Panc1 (cell line): ENCODE data around the gene SYN1. TPM values are rescaled to one million over a fixed set of nuclear protein-coding genes. Genes with fewer than 3 reads are reported as not detected.
"Not testable (repeated sequence)": the region's sequence is repeated elsewhere in the genome, so short reads cannot be mapped to it uniquely, and the experiment has no call there.

ENCODE experiments used
- ATAC-seq: fragments of 200-7000 bp; cut with Tn5 transposase; 2 replicates; pipeline ENCODE4 v1.9.1; 2020; ENCODE audit warnings: mild to moderate bottlenecking, moderate library complexity
- BruUV-seq: library from RNA; stranded (reverse); fragments of 400-500 nt; replicated peaks from 2 replicates; lab custom pipeline; 2021; lab: Mats Ljungman, UMichigan
- CTCF ChIA-PET: fragments of 300-600 bp; sonication (Branson Sonifier 250); formaldehyde crosslinking; loops from one replicate; lab custom pipeline; 2022; ENCODE audit warnings: antibody characterized with exemption; lab: Charles Lee
- POLR2A ChIA-PET: fragments of 300-600 bp; sonication (Branson Sonifier 250); formaldehyde crosslinking; loops from one replicate; lab custom pipeline; 2022; ENCODE audit warnings: antibody characterized with exemption; lab: Charles Lee
- DNase-seq: peaks from one replicate; pipeline ENCODE4 v3.0.0-alpha.2; 2010; ENCODE audit warnings: low read depth, low spot score
- H3K27ac ChIP-seq: 2 replicates; pipeline ENCODE4 v1.5.1; 2011; ENCODE audit warnings: mild to moderate bottlenecking, low read length, inconsistent platforms
- H3K27me3 ChIP-seq: fragments of 200-500 bp; sonication (Bioruptor generic); 2 replicates; pipeline ENCODE4 v1.6.0; 2014; ENCODE audit warnings: low read length, inconsistent platforms; ENCODE audit not compliant: control insufficient read depth, insufficient read depth
- H3K36me3 ChIP-seq: fragments of 200-500 bp; sonication (Bioruptor generic); 2 replicates; pipeline ENCODE4 v1.5.1; 2014; ENCODE audit warnings: inconsistent platforms, mild to moderate bottlenecking, low read length, moderate library complexity; ENCODE audit not compliant: control insufficient read depth, insufficient read depth
- H3K4me1 ChIP-seq: 2 replicates; pipeline ENCODE4 v1.5.1; 2011; ENCODE audit warnings: inconsistent platforms, mild to moderate bottlenecking, low read length, moderate library complexity; ENCODE audit not compliant: control insufficient read depth, insufficient read depth
- H3K4me3 ChIP-seq, 2 experiments: 2 replicates each; pipeline ENCODE4 v1.5.1; 2011 to 2012; ENCODE audit warnings: low read depth in 2 of 2, low read length in 2 of 2, mild to moderate bottlenecking in 2 of 2, inconsistent platforms in 1 of 2, moderate library complexity in 1 of 2
- H3K9me3 ChIP-seq: fragments of 200-500 bp; sonication (Bioruptor generic); 2 replicates; pipeline ENCODE4 v1.5.1; 2014; ENCODE audit warnings: low read depth, mild to moderate bottlenecking, inconsistent platforms, low read length, moderate library complexity; ENCODE audit not compliant: control insufficient read depth, insufficient read depth
- POLR2AphosphoS5 ChIP-seq: IDR thresholded peaks from 2 replicates; pipeline ENCODE4 v1.6.1; 2012; ENCODE audit warnings: mild to moderate bottlenecking, low read depth, low read length, moderate library complexity
- SIN3A ChIP-seq: IDR thresholded peaks from 2 replicates; pipeline ENCODE4 v1.6.1; 2012; ENCODE audit warnings: low read depth, mild to moderate bottlenecking, low read length, moderate library complexity, borderline replicate concordance; ENCODE audit not compliant: insufficient read depth
- TCF7L2 ChIP-seq: IDR thresholded peaks from 2 replicates; pipeline ENCODE4 v1.6.1; 2011; ENCODE audit warnings: mild to moderate bottlenecking, low read depth, low read length, inconsistent platforms
- in situ Hi-C: cut with HindIII; loops from 2 replicates; pipeline ENCODE4 v1.10.0; 2016; ENCODE audit warnings: low sequenced_read_pairs, low pct_unique_long_range_greater_than_20kb
- intact Hi-C: fragments of 100-400 bp; cut with micrococcal nuclease; formaldehyde crosslinking; loops from one replicate; pipeline ENCODE4 v1.10.0; 2022; ENCODE audit not compliant: unreplicated experiment
- total RNA-seq: library from RNA; stranded (reverse); gene quantifications from one replicate; pipeline ENCODE4 v1.2.1, GENCODE V29; 2021; ENCODE audit not compliant: unreplicated experiment
- TF ChIP-seq, protein P1 (sequence below): fragments of 450-650 bp; IDR thresholded peaks from 2 replicates; pipeline ENCODE4 v1.5.1; 2017; ENCODE audit warnings: mild to moderate bottlenecking
- TF ChIP-seq, protein P2 (sequence below), 2 experiments: IDR thresholded peaks; 2 replicates each; pipeline ENCODE4 v1.6.1; 2011 to 2012; ENCODE audit warnings: low read depth in 2 of 2, control low read depth in 1 of 2, low read length in 1 of 2, mild to moderate bottlenecking in 1 of 2, moderate library complexity in 1 of 2; ENCODE audit not compliant: insufficient read depth in 1 of 2

SYN1 gene
- total RNA-seq, 1 experiment from 2014 or later, result 1.0 TPM

DNA sequence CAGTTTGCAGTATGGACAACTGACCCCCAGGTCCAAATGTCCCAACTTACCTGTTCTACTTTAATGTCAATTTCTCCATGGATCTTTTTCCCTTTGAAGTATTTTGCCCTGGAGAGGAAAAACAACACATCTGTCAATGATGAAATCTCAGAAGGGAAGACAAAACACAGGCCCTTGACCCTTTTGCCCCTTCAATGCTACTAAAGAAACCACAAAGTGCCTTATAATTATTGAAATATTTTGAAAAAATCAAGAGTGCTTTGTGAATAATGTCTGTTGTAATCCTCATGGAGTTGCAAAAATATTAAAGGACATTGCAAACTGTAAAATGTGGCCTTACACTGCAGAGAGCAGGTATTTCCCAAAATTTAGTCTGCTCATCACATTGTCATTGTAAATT is 12.6 kb downstream of the SYN1 start:
- intact Hi-C loops (no loop called here), in situ Hi-C loops (no loop called here)
- TF ChIP-seq POLR2AphosphoS5 (no peak), SIN3A (no peak), TCF7L2 (no peak)
- TF ChIP-seq, protein P1, sequence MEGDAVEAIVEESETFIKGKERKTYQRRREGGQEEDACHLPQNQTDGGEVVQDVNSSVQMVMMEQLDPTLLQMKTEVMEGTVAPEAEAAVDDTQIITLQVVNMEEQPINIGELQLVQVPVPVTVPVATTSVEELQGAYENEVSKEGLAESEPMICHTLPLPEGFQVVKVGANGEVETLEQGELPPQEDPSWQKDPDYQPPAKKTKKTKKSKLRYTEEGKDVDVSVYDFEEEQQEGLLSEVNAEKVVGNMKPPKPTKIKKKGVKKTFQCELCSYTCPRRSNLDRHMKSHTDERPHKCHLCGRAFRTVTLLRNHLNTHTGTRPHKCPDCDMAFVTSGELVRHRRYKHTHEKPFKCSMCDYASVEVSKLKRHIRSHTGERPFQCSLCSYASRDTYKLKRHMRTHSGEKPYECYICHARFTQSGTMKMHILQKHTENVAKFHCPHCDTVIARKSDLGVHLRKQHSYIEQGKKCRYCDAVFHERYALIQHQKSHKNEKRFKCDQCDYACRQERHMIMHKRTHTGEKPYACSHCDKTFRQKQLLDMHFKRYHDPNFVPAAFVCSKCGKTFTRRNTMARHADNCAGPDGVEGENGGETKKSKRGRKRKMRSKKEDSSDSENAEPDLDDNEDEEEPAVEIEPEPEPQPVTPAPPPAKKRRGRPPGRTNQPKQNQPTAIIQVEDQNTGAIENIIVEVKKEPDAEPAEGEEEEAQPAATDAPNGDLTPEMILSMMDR, result no peak
- TF ChIP-seq, protein P2, sequence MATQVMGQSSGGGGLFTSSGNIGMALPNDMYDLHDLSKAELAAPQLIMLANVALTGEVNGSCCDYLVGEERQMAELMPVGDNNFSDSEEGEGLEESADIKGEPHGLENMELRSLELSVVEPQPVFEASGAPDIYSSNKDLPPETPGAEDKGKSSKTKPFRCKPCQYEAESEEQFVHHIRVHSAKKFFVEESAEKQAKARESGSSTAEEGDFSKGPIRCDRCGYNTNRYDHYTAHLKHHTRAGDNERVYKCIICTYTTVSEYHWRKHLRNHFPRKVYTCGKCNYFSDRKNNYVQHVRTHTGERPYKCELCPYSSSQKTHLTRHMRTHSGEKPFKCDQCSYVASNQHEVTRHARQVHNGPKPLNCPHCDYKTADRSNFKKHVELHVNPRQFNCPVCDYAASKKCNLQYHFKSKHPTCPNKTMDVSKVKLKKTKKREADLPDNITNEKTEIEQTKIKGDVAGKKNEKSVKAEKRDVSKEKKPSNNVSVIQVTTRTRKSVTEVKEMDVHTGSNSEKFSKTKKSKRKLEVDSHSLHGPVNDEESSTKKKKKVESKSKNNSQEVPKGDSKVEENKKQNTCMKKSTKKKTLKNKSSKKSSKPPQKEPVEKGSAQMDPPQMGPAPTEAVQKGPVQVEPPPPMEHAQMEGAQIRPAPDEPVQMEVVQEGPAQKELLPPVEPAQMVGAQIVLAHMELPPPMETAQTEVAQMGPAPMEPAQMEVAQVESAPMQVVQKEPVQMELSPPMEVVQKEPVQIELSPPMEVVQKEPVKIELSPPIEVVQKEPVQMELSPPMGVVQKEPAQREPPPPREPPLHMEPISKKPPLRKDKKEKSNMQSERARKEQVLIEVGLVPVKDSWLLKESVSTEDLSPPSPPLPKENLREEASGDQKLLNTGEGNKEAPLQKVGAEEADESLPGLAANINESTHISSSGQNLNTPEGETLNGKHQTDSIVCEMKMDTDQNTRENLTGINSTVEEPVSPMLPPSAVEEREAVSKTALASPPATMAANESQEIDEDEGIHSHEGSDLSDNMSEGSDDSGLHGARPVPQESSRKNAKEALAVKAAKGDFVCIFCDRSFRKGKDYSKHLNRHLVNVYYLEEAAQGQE (IDR thresholded peaks at IDR 0.05; ENCODE audit: insufficient read depth in 1 of 2, low read depth in 2 of 2, low read length in 1 of 2), result no peak
- DNase-seq (no peak), ATAC-seq (no peak)
- no peak overlapping the region for H3K4me3 ChIP-seq
- ChIA-PET POLR2A (no interaction called here), CTCF (no interaction called here)
- no peaks in the 10 kb centered on the region for H3K9me3 ChIP-seq
- no peaks in the 10 kb centered on the region for H3K36me3 ChIP-seq
- no TSS peak for BruUV-seq
- H3K4me1 ChIP-seq, result no peaks in the 10 kb centered on the region
- H3K27me3 ChIP-seq, result no peaks in the 10 kb centered on the region
- no peak overlapping the region for H3K27ac ChIP-seq

DNA sequence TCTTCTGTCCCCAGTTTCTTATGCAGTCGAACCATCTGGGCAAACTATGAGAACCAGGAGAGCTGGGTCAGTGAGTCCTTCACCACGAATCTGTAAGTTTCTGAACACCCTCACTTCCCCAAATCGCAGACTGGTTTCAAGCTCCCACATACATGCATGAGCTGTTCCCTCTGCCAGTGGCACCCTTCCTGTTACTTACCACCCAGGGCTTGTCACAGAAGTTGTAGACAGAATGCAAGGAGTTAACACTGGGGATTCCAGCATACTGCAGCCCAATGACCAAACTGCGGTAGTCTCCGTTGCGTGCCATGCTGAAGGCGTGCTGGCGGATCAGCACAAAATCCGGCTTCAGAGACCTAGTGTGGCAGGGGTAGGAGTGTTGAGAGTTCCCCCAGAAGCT is 14.6 kb downstream of the SYN1 start:
- Histone ChIP-seq H3K4me1 (no peaks in the 10 kb centered on the region), H3K36me3 (no peaks in the 10 kb centered on the region), H3K9me3 (no peaks in the 10 kb centered on the region), H3K4me3 (no peak overlapping the region), H3K27ac (no peak overlapping the region), H3K27me3 (no peaks in the 10 kb centered on the region)
- intact Hi-C loops, result no loop called here
- ChIA-PET CTCF (no interaction called here), POLR2A (no interaction called here)
- in situ Hi-C loops, result no loop called here
- BruUV-seq, result no TSS peak
- no peak for DNase-seq
- peak; percentile 51 for ATAC-seq
- TF ChIP-seq SIN3A (no peak), POLR2AphosphoS5 (no peak), TCF7L2 (no peak)
- TF ChIP-seq, protein P1, result no peak
- TF ChIP-seq, protein P2 (IDR thresholded peaks at IDR 0.05; ENCODE audit: insufficient read depth in 1 of 2, low read depth in 2 of 2, low read length in 1 of 2), result no peak

DNA sequence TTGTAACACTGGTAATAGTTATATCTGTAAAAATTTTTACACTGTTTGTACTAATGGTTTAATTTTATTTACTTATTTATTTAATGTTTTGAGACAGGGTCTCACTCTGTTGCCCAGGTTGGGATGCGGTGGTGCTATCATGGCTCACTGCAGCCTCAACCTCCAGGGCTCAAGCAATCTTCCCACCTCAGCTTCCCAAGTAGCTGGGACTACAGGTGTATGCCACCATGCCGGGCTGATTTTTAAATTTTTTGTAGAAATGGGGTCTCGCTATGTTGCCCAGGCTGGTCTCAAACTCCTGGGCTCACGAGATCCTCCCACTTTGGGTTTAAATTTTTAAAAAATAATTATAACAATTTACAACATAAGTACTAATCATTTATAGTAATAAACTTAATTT is 16.5 kb downstream of the SYN1 start:
- POLR2A ChIA-PET, H3K36me3 ChIP-seq, H3K27me3 ChIP-seq, H3K9me3 ChIP-seq, ATAC-seq, BruUV-seq, H3K4me1 ChIP-seq, H3K4me3 ChIP-seq, in situ Hi-C loops, CTCF ChIA-PET, intact Hi-C loops, H3K27ac ChIP-seq, DNase-seq: not testable (repeated sequence)
